ELR (cell line): ENCODE measurements around the gene EHHADH.
"Not testable (repeated sequence)": the region's sequence is repeated elsewhere in the genome, so short reads cannot be mapped to it uniquely, and the experiment has no call there.

Source experiments
- DNase-seq: peaks from one replicate; pipeline ENCODE4 v3.0.0-alpha.2; 2015; ENCODE audit warnings: low read depth

The EHHADH gene

DNA sequence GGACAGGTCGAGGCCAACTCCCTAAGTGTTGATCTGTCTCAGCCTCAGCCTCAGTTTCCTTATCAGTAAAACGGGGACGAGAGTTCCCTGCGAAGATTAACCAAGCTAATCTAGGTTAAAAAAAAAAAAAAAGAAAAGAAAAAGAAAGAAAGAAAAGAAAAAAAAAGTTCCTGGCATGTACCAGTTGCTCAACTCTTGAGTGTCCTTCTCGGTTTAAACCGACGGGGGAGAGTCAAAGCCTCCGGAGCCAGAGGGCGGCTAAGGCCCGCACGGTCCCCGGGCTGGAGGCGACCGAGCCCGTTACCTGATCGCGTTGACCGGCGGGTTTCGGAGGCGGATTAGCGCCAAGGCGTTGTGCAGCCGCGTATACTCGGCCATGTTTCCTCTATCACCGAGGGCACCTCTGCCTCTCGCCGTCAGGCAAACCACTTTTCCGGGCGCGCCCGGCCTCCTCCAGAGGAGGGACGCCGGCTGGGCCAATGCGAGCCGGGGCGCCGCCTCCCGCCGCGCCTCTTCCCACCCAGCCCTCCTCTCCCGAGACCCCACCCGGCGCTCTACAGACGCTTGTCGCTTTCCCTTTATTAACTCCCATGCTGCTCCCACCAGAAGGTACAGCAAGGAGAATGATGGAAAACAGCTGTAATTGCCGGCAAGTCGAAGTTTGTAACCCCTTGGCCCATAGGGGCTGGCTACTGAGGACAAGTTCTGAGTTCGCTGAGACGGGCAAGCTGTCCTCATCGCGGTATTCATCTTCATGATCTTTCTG lies at the start of gene EHHADH:
Gene EHHADH, minus strand, starts transcription at position 405 of the 766 bp plus-strand sequence. Its CDS starts 27 bp downstream, at position 378.
- peak; percentile 79 for DNase-seq

GRCh38 chr3:185299918-185300426 lies 46.1 kb upstream of the EHHADH start:
- not testable (repeated sequence) for DNase-seq

GRCh38 chr3:185297867-185298266 lies 44.0 kb upstream of the EHHADH start:
- no peak for DNase-seq

DNA sequence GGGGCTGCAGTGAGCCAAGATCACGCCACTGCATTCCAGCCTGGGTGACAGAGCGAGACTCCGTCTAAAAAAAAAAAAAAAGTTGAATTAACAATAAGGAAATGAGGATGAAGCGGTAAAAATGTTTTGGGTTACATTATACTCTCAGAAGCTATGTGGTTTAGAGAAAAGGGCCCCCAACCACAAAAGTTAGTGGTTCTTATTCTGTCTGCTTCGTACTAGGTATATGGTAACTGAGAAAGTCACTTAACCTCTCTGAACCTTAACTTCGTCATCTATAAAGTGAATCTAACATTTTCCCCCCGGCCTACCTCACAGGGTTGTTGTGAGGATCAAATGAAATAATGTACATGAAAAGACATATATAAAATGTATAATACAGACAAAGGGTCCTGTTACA lies 38.4 kb upstream of the EHHADH start:
- DNase-seq: no peak

- DNase-seq: peak; percentile 20
Measured at GRCh38 chr3:185290266-185290665, 36.4 kb upstream of the EHHADH start.

DNA sequence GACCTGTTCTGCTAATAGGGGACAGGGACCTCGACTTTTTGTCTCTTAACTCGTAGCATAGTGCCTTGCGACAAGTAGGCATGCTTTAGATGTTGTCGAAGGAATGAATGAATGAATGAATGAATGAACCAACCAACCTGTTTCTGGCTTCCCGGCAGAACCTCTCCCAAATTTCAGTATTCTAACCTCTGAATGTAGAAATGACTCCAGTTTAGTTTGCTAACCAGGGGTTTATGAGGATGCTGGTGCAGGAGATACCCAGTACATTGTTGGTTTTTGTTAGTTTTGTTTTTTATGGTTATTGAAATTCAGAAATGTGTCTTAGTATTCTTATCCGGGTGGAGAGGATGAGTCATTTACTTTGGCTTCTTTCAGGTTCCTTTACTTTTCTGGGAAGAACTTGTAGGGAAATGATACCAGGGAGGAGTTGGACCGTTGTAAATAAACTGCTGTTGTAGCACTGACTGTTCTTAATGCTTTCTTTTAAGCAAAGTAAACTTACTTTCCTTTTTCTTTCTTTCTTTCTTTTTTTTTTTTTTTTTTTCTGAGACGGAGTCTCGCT lies 29.6 kb upstream of the EHHADH start:
- peak; percentile 40 for DNase-seq

- peak; percentile 95 for DNase-seq
Measured at GRCh38 chr3:185282696-185283373, 29.0 kb upstream of the EHHADH start.

- DNase-seq: peak; percentile 78
Measured at GRCh38 chr3:185280572-185281365, 26.9 kb upstream of the EHHADH start.

- DNase-seq: no peak
Measured at GRCh38 chr3:185279587-185280138, 25.8 kb upstream of the EHHADH start.

GRCh38 chr3:185276415-185276814 lies 22.6 kb upstream of the EHHADH start:
- DNase-seq: no peak

DNA sequence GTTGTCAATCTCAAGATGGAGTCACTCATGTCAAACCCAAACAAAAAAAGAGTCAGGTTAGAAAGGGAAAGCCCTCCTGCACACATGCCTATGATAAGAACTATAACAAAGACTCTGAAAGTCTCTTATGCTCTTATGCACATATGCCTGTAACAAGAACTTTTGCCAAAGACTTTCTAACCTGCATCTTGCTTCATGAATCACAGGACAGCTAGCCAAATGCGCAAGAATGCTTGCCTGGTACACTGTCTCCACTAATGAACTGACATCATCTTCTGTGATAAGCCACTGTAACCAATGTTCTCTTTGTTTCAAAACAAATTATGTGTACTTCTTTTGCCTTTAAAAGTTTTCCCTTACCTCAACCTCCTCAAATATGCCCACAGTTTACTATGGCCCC lies 18.2 kb upstream of the EHHADH start:
- no peak for DNase-seq

DNA sequence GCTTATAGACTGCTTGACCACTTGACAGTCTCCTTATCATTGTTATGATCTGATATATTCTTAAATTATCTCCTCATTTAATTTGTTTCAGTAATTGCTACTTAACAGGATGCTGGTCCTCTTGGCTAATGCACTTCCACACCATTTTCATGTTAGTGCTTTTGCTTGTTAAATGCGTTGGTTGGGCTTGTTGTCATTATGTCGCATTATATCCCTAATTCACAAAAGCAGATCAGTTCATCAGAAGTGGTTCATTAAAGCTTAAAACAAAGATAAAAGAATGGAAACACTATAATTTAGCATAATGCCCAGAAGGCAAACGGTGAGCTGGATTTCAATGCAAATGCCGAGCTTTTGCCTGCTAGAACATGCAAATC lies 17.1 kb upstream of the EHHADH start:
- DNase-seq: no peak

DNA sequence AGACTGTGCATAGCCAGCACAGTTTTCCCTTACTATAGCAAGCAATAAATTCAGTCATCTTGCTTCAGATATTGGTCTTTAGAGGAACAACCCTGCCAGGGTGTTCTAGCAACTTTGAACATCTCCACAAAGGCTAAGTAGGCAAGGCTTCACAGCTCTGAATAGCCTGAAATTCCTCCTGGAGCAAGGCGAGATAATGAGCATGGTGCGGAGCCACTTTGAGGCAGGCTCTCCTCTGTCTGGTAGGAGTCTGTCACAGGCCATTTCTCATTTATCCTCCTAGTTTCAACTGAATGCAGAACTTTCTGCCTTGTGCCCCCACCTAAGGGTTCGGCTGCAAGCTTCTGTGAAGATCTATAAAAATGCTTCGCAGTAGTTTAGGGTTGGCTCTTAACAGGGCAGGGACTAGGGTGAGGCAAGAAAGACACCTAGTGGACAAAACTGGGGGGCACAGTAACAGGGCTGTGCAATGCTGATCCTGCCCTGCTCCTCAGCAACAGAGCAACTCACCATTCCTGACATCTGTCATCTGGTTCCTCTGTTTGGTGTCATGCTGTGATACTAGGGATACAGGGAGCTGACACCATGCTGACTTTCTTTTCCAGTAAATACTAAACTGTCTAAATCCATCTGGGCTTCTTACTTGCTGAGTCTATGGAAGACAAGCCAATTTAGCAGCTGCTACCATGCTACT lies 16.6 kb upstream of the EHHADH start:
- peak; percentile 54 for DNase-seq

DNA sequence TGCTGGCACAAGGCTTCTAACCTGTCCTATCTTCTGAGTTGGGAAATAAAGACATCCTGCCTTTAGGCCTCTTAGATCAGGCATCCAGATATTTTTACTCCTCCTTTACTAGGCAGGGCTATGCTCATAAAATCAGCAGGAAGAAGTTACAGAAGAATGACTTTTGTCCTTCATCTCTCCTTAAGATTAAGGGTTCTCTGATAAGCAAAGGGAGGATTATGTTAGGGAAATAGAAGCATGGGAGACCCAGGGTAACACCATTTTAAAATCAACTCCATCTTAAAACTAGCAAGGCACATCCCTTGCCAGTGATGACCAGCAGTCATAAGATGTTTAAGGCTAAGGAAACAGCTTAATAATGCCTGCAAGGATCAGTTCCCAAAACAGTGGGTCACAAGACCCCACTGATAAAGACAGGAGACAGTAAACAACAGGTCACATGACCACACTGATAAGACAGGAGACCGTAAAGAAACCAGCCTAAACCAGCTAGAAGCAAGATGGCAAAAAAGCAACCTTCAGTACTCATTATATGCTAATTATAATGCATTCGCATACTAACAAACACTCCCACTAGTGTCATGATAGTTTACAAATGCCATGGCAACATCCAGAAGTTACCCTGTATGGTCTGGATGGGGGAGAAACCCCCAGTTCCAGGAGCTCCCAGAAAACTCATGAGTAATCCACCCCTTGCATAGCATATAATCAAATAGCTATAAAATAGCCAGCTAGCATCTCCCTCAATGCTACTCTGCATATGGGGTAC lies 14.5 kb upstream of the EHHADH start:
- DNase-seq: no peak

DNA sequence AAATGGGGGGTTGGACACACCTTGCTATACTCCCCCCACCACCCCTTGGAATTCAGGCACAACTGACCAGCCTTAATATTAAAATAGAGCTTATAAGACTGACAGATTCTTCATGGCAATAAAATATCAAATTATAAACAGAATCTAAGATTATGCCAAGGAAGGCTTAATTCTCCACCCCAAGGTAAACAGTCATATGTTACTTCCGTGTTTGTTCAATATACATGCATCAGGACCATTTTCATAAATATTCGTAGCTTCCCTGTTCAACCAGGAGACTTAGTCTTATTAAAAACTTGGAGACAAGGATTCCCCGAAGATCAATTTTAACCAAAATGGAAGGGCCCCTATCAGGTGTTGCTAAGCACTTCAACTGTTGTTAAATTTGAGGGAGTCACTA lies 13.3 kb upstream of the EHHADH start:
- no peak for DNase-seq

GRCh38 chr3:185264849-185265553 lies 11.2 kb upstream of the EHHADH start:
- no peak for DNase-seq

DNA sequence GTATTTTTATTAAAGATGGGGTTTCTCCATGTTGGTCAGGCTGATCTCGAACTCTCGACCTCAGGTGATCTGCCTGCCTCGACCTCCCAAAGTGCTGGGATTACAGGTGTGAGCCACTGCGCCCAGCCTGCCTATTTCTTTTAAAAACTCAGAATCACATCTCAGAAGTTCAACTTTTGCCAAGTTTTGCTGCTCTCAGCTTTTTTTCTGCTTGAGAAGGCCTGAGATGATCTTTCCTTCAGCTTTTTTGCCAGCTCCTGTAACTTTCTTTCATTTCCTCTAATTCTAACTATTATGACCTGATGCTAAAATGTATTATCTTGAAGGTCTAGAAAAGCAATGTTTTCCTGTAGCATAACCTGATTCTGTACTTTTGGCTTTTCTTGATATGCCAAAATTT lies 9.6 kb upstream of the EHHADH start:
- DNase-seq: no peak

DNA sequence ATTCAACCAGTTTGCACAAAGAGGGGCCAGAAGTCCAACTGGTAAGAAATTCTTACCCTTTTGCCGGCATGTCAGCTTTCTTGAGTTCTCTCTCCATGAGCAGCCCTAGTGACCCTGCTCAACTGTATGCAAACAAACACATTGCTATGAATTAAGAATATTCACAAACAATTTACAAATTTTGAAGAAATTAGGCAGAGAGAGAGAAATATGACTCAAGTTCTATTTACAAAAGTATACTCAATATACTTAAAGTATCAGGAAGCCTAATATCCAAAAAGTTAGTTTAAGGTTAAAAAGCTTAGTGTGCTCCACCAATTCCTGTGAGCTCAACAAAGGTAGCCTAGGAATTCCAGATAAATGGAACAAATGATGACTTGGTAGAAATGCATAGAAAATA lies 3.5 kb upstream of the EHHADH start:
- DNase-seq: no peak

- no peak for DNase-seq
Measured at GRCh38 chr3:185254799-185255198, 950 bp upstream of the EHHADH start.

DNA sequence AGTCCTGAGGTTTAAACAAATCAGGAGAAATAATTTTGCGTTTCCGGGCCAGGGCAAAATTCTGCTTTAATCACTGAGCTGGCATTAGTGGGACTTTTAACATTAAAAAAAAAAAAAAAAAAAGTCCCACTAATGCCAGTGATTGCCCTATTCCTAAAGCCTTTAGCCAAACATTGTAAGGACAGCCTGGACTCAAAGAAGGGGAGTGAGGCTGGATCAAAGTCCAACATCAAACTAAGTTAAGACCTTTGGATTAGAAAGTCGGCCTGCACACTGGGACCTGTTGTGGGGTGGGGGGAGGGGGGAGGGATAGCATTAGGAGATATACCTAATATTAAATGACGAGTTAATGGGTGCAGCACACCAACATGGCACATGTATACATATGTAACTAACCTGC lies 716 bp downstream of the EHHADH start:
- not testable (repeated sequence) for DNase-seq
